Posterior vena cava (tissue), 2 donors: ENCODE data around the gene RNF181. TPM values are rescaled to one million over a fixed set of nuclear protein-coding genes. Genes with fewer than 3 reads are reported as not detected.

Experiments used
- total RNA-seq, 2 donors: library from RNA; stranded (reverse); fragmentation: NEBNext Ultra II Directional; extraction: Animal tissue kit (Norgen Biotek cat#: 25700); gene quantifications; one replicate each; pipeline ENCODE4 v1.2.1, GENCODE V29; 2021
- donor health status: DM: yes; HTN: yes; CAD: no.
- donor health status: DM: yes; HTN: yes; CAD: no.

RNF181 gene
- total RNA-seq, 2 donors from 2014 or later = 88.3 to 99.2 TPM

Other genes starting within 250 kb of the RNF181 start
- 10 to 100 TPM; 29.2 TPM for gene RETSAT, start 241.2 kb upstream of the RNF181 start, total RNA-seq
- gene ELMOD3, start 241.0 kb upstream of the RNF181 start, total RNA-seq = 10 to 100 TPM; 11.2 to 13.1 TPM
- gene CAPG, start 185.4 kb upstream of the RNF181 start, total RNA-seq = 10 to 100 TPM; 56.6 to 72.1 TPM
- not detected for gene SH2D6, start 177.0 kb upstream of the RNF181 start, total RNA-seq
- 100 to 1,000 TPM; 233 to 277 TPM for gene MAT2A, start 56.6 kb upstream of the RNF181 start, total RNA-seq
- 10 to 100 TPM; 26.3 to 31.2 TPM for gene GGCX, start 34.3 kb upstream of the RNF181 start, total RNA-seq
- gene VAMP8, start 18.2 kb upstream of the RNF181 start, total RNA-seq = 10 to 100 TPM; 29.7 to 54.9 TPM
- gene VAMP5, start 11.3 kb upstream of the RNF181 start, total RNA-seq = 10 to 100 TPM; 79.9 to 96.2 TPM
- gene TMEM150A, start 7.0 kb downstream of the RNF181 start, total RNA-seq = 10 to 100 TPM; 18.3 to 18.5 TPM
- gene C2orf68, start 16.3 kb downstream of the RNF181 start, total RNA-seq = 10 to 100 TPM; 15.8 to 18.4 TPM
- 10 to 100 TPM; 32.7 to 33.0 TPM for gene USP39, start 20.4 kb downstream of the RNF181 start, total RNA-seq
- gene SFTPB, start 72.5 kb downstream of the RNF181 start, total RNA-seq = 1 to 10 TPM in 1 of 2 donors, not detected in 1; 1.7 TPM
- gene GNLY, start 98.6 kb downstream of the RNF181 start, total RNA-seq = 1 to 10 TPM; 2.4 to 5.3 TPM
- 10 to 100 TPM; 16.6 to 17.5 TPM for gene ATOH8, start 158.2 kb downstream of the RNF181 start, total RNA-seq